Fibroblast of mammary gland (primary cell): ENCODE results near the gene MATK.
A peak's percentile ranks its signal among the peaks of the same experiment; 100 is the strongest.
"Not testable (repeated sequence)": the region's sequence is repeated elsewhere in the genome, so short reads cannot be mapped to it uniquely, and the experiment has no call there.

Experiments
- DNase-seq: peaks from one replicate; pipeline ENCODE4 v3.0.0-alpha.2; 2010; ENCODE audit warnings: low read depth
- H3K4me3 ChIP-seq: 2 replicates; pipeline ENCODE4 v1.5.1; 2011; ENCODE audit warnings: low read depth, mild to moderate bottlenecking, low read length, moderate library complexity; ENCODE audit not compliant: control insufficient read depth
- TF ChIP-seq, protein P1 (sequence below): conservative IDR thresholded peaks from 2 replicates; pipeline ENCODE4 v1.5.1; 2011; ENCODE audit warnings: low read depth, low read length, inconsistent platforms; ENCODE audit not compliant: control insufficient read depth, insufficient read depth

The MATK gene

DNA sequence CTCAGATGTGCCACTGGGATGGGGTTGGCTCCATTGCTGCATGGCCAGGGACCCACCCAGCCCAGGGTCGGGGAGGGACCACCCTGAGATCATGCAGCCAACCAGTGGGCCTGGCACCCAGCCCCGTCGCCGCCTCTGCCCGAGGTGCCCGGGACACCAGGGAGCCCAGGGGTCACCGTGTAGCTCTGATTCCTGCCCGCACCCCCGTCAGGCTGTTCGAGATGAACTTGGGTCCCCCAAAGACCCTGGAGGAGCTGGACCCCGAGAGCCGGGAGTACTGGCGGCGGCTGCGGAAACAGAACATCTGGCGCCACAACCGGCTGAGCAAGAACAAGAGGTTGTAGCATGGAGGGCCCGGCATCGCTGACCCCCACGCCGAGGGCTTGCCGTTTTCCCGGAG is 19.1 kb downstream of the MATK start:
- DNase-seq: no peak
- no peak overlapping the region for H3K4me3 ChIP-seq
- TF ChIP-seq, protein P1, sequence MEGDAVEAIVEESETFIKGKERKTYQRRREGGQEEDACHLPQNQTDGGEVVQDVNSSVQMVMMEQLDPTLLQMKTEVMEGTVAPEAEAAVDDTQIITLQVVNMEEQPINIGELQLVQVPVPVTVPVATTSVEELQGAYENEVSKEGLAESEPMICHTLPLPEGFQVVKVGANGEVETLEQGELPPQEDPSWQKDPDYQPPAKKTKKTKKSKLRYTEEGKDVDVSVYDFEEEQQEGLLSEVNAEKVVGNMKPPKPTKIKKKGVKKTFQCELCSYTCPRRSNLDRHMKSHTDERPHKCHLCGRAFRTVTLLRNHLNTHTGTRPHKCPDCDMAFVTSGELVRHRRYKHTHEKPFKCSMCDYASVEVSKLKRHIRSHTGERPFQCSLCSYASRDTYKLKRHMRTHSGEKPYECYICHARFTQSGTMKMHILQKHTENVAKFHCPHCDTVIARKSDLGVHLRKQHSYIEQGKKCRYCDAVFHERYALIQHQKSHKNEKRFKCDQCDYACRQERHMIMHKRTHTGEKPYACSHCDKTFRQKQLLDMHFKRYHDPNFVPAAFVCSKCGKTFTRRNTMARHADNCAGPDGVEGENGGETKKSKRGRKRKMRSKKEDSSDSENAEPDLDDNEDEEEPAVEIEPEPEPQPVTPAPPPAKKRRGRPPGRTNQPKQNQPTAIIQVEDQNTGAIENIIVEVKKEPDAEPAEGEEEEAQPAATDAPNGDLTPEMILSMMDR: no peak

- TF ChIP-seq, protein P1: no peak
- DNase-seq: no peak
- H3K4me3 ChIP-seq: no peak overlapping the region
Observed at GRCh38 chr19:3766520-3766919, 19.7 kb downstream of the MATK start.

DNA sequence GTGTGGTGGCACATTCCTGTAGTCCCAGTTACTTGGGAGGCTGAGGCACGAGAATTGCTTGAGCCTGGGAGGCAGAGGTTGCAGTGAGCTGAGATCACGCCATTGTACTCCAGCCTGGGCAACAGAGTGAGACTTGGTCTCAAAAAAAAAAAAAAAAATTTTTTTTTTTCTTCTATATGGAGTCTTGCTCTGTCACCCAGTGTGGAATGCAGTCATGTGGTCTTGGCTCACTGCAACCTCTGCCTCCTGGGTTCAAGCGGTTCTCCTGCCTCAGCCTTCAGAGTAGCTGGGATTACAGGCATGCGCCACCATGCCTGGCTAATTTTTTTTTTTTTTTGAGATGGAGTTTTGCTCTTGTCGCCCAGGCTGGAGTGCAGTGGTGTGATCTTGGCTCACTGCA is 20.4 kb downstream of the MATK start:
- H3K4me3 ChIP-seq, DNase-seq: not testable (repeated sequence)

DNA sequence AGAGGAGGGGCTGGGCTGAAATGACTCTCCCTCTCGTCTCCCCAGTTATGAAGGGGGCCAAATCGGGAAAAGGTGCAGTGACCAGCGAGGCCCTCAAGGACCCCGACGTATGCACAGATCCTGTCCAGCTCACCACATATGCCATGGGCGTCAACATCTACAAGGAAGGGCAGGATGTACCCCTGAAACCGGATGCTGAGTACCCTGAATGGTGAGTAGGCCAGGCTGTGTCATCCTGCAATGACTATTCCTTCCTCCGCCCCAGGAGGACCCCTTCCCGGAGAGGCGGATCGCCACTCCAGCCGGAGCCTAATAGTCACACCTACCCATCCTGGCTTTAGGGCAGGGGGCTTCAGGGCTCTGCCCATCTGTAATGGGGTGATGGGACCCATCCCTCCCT is 21.1 kb downstream of the MATK start:
- TF ChIP-seq, protein P1: no peak
- DNase-seq: no peak
- no peak overlapping the region for H3K4me3 ChIP-seq

- TF ChIP-seq, protein P1: no peak
- H3K4me3 ChIP-seq: peak within 1 kb of the TSS; percentile 99
- peak; percentile 99 for DNase-seq
Observed at GRCh38 chr19:3762501-3763459, 23.4 kb downstream of the MATK start, which contains the start of gene MRPL54. Gene MRPL54 (plus strand): TSS chr19:3762682. CDS start chr19:3762701, 19 bp downstream.

GRCh38 chr19:3762130-3762473 is 24.1 kb downstream of the MATK start:
- TF ChIP-seq, protein P1: no peak
- peak overlapping the region; percentile 80 for H3K4me3 ChIP-seq
- no peak for DNase-seq

GRCh38 chr19:3761382-3762129 is 24.6 kb downstream of the MATK start, which contains the start of gene APBA3:
Gene APBA3 (minus strand): TSS chr19:3761692. CDS start chr19:3760264, 1,428 bp downstream.
- peak within 1 kb of the TSS; percentile 99 for H3K4me3 ChIP-seq
- TF ChIP-seq, protein P1: peak; percentile 47

More at GRCh38 chr19:3761382-3762129, 24.6 kb downstream of the MATK start, which contains the start of gene APBA3:
- DNase-seq: peak; percentile 84
